H9 (cell line): ENCODE results near the gene CCNJL. TPM values are rescaled to one million over a fixed set of nuclear protein-coding genes. Genes with fewer than 3 reads are reported as not detected.

Experiments used
- DNase-seq: peaks from one replicate; pipeline ENCODE4 v3.0.0-alpha.2; 2017
- H2AFZ ChIP-seq: one replicate; pipeline ENCODE4 v1.6.1; 2013; ENCODE audit warnings: mild to moderate bottlenecking, low read length, control low read depth, moderate library complexity
- H2AK5ac ChIP-seq: 2 replicates; pipeline ENCODE4 v1.6.1; 2013; ENCODE audit warnings: low read length, control low read depth, mixed read lengths; ENCODE audit not compliant: insufficient read length
- H2BK120ac ChIP-seq: one replicate; pipeline ENCODE4 v1.6.1; 2013; ENCODE audit warnings: low read depth, mild to moderate bottlenecking, low read length, control low read depth, inconsistent platforms; ENCODE audit not compliant: poor library complexity, severe bottlenecking
- H2BK12ac ChIP-seq: 2 replicates; pipeline ENCODE4 v1.6.1; 2013; ENCODE audit warnings: low read length, control low read depth, mixed read lengths, low read depth; ENCODE audit not compliant: insufficient read length
- H2BK15ac ChIP-seq: 2 replicates; pipeline ENCODE4 v1.6.1; 2013; ENCODE audit warnings: low read depth, low read length, control low read depth
- H2BK20ac ChIP-seq: one replicate; pipeline ENCODE4 v1.6.1; 2013; ENCODE audit warnings: low read depth, mild to moderate bottlenecking, low read length, control low read depth, inconsistent platforms; ENCODE audit not compliant: poor library complexity, severe bottlenecking
- H2BK5ac ChIP-seq: 2 replicates; pipeline ENCODE4 v1.6.1; 2013; ENCODE audit warnings: low read length, control low read depth, mixed read lengths; ENCODE audit not compliant: insufficient read length
- H3K14ac ChIP-seq: 2 replicates; pipeline ENCODE4 v1.6.1; 2013; ENCODE audit warnings: low read length, control low read depth; ENCODE audit not compliant: insufficient read depth
- H3K18ac ChIP-seq: 2 replicates; pipeline ENCODE4 v1.6.1; 2013; ENCODE audit warnings: low read depth, mild to moderate bottlenecking, mixed read lengths, low read length, control low read depth; ENCODE audit not compliant: insufficient read length
- H3K23ac ChIP-seq: 2 replicates; pipeline ENCODE4 v1.6.1; 2013; ENCODE audit warnings: low read length, control low read depth, mixed read lengths, low read depth; ENCODE audit not compliant: insufficient read length
- H3K23me2 ChIP-seq: 2 replicates; pipeline ENCODE4 v1.6.1; 2013; ENCODE audit warnings: low read depth, mild to moderate bottlenecking, mixed read lengths, low read length, control low read depth; ENCODE audit not compliant: insufficient read length, poor library complexity, severe bottlenecking
- H3K27ac ChIP-seq: 2 replicates; pipeline ENCODE4 v1.5.1; 2013; ENCODE audit warnings: low read length, control low read depth, mixed read lengths, low read depth; ENCODE audit not compliant: insufficient read length
- H3K27me3 ChIP-seq: 2 replicates; pipeline ENCODE4 v1.6.1; 2013; ENCODE audit warnings: low read length, control low read depth, inconsistent platforms; ENCODE audit not compliant: insufficient read depth
- H3K4ac ChIP-seq: 2 replicates; pipeline ENCODE4 v1.6.1; 2013; ENCODE audit warnings: low read depth, mild to moderate bottlenecking, control low read depth, inconsistent platforms, low read length, moderate library complexity
- H3K4me1 ChIP-seq: 2 replicates; pipeline ENCODE4 v1.6.1; 2013; ENCODE audit warnings: low read length, control low read depth, inconsistent platforms; ENCODE audit not compliant: insufficient read depth
- H3K4me2 ChIP-seq: 2 replicates; pipeline ENCODE4 v1.6.1; 2013; ENCODE audit warnings: low read length, control low read depth, mixed read lengths; ENCODE audit not compliant: insufficient read length, insufficient read depth
- H3K56ac ChIP-seq: 2 replicates; pipeline ENCODE4 v1.6.1; 2013; ENCODE audit warnings: low read depth, mild to moderate bottlenecking, mixed read lengths, low read length, control low read depth; ENCODE audit not compliant: insufficient read length
- H3K79me1 ChIP-seq: 2 replicates; pipeline ENCODE4 v1.6.1; 2013; ENCODE audit warnings: low read depth, mild to moderate bottlenecking, moderate library complexity, low read length, control low read depth, inconsistent platforms; ENCODE audit not compliant: insufficient read depth, poor library complexity, severe bottlenecking
- H3K79me2 ChIP-seq: 2 replicates; pipeline ENCODE4 v1.6.1; 2013; ENCODE audit warnings: low read length, control low read depth, inconsistent platforms; ENCODE audit not compliant: insufficient read depth
- H3K9ac ChIP-seq: 2 replicates; pipeline ENCODE4 v1.6.1; 2013; ENCODE audit warnings: low read length, control low read depth, mixed read lengths; ENCODE audit not compliant: insufficient read length; ENCODE audit errors: extremely low read depth
- H3K9me3 ChIP-seq: one replicate; pipeline ENCODE4 v1.6.1; 2013; ENCODE audit warnings: low read depth, low read length, inconsistent platforms; ENCODE audit not compliant: control insufficient read depth
- H3T11ph ChIP-seq: one replicate; pipeline ENCODE4 v1.6.1; 2013; ENCODE audit warnings: mild to moderate bottlenecking, low read length, control low read depth, inconsistent platforms
- H4K20me1 ChIP-seq: one replicate; pipeline ENCODE4 v1.6.1; 2013; ENCODE audit not compliant: control insufficient read depth, insufficient read length, insufficient read depth
- H4K5ac ChIP-seq: 2 replicates; pipeline ENCODE4 v1.6.1; 2013; ENCODE audit warnings: low read depth, mild to moderate bottlenecking, mixed read lengths, low read length, control low read depth; ENCODE audit not compliant: insufficient read length
- H4K8ac ChIP-seq: replicated peaks from 2 replicates; pipeline ENCODE4 v1.6.1; 2013; ENCODE audit warnings: low read length, control low read depth, mixed read lengths, low read depth; ENCODE audit not compliant: insufficient read length
- H4K91ac ChIP-seq: 2 replicates; pipeline ENCODE4 v1.6.1; 2013; ENCODE audit warnings: low read depth, mild to moderate bottlenecking, moderate library complexity, mixed read lengths, low read length, control low read depth; ENCODE audit not compliant: insufficient read length
- H3K27ac Mint-ChIP-seq, 3 experiments: 2 replicates in 2 of 3; 3 replicates in 1 of 3; pipeline ENCODE4 v1.8.0; 2020 to 2021; ENCODE audit warnings: mixed read lengths in 3 of 3, mild to moderate bottlenecking in 1 of 3, moderate library complexity in 1 of 3
- H3K27me3 Mint-ChIP-seq: 2 replicates; pipeline ENCODE4 v1.8.0; 2021; ENCODE audit warnings: low read depth, mild to moderate bottlenecking, moderate library complexity, mixed read lengths
- H3K36me3 Mint-ChIP-seq, 3 experiments: 2 replicates in 2 of 3; 3 replicates in 1 of 3; pipeline ENCODE4 v1.8.0; 2020 to 2021; ENCODE audit warnings: low read depth in 3 of 3, mixed read lengths in 3 of 3; ENCODE audit not compliant: insufficient read depth in 1 of 3
- H3K4me1 Mint-ChIP-seq, 2 experiments: 2 replicates each; pipeline ENCODE4 v1.8.0; 2020; ENCODE audit warnings: mixed read lengths in 2 of 2
- H3K4me3 Mint-ChIP-seq, 2 experiments: 2 replicates in 1 of 2; 3 replicates in 1 of 2; pipeline ENCODE4 v1.8.0; 2020 to 2021; ENCODE audit warnings: mild to moderate bottlenecking in 2 of 2, mixed read lengths in 2 of 2, moderate library complexity in 1 of 2
- H3K9me3 Mint-ChIP-seq, 2 experiments: 2 replicates in 1 of 2; 3 replicates in 1 of 2; pipeline ENCODE4 v1.8.0; 2020; ENCODE audit warnings: mild to moderate bottlenecking in 2 of 2, mixed read lengths in 2 of 2, moderate library complexity in 1 of 2
- WGBS: extraction: QIAGEN DNeasy Blood & Tissue Kit; methylation state at CpG from one replicate; pipeline ENCODE4 v1.1.7; 2013; ENCODE audit warnings: missing lambda C conversion rate, low lambda C conversion rate, mixed read lengths; ENCODE audit not compliant: insufficient read length; ENCODE audit errors: extremely low coverage; 5-methylcytosine and 5-hydroxymethylcytosine counted together
- total RNA-seq: library from RNA; stranded (reverse); gene quantifications from 2 replicates; pipeline ENCODE4 v1.2.1, GENCODE V29; 2021
- TF ChIP-seq, protein P1 (sequence below): fragments of 200-600 bp; sonication (generic); conservative IDR thresholded peaks from 3 replicates; pipeline ENCODE4 v1.8.0; 2021; ENCODE audit warnings: antibody characterized with exemption, mild to moderate bottlenecking

The CCNJL gene
- total RNA-seq, 1 experiment from 2014 or later, result 26.9 TPM

DNA sequence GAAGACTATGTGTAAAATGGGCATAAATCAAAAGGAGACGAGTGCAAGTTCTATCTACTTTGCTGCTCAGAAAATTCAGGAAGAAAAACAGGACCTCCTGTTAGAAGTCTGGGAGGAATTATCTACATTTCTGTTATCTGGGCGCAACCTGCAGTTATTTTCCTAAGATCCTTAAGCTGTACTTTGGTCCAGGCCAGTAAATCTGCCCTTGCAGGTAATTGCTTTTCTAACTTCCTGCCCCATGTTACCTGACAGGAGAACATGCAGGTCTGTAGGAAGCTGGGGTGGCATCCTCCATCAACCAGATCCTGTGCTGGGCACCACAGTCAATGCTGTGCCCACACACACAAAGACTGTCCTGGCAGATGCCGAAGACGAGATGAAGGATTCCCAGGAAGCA is 5.7 kb downstream of the CCNJL start:
- H4K91ac ChIP-seq, result no peak overlapping the region
- no peaks in the 10 kb centered on the region for H3K9me3 ChIP-seq
- no peak overlapping the region for H3K4me2 ChIP-seq
- H3K4me1 Mint-ChIP-seq, result peaks cover 24 to 31% of the 10 kb centered on the region in 2 experiments
- H2BK120ac ChIP-seq, result no peak overlapping the region
- no peak overlapping the region for H2BK15ac ChIP-seq
- no peak overlapping the region for H3K14ac ChIP-seq
- no CpG with 5 or more reads among the region's 4 CpGs for WGBS
- peaks cover 3% of the 10 kb centered on the region for H3K23me2 ChIP-seq
- peaks cover 53 to 54% (median 53%) of the 10 kb centered on the region in 3 experiments; a peak in 6 of 7 replicates for H3K36me3 Mint-ChIP-seq
- peaks cover 4% of the 10 kb centered on the region; the same call in 1 of the 2 replicates for H3K4me1 ChIP-seq
- peaks cover 4% of the 10 kb centered on the region for H3K79me1 ChIP-seq
- no peak overlapping the region for H4K8ac ChIP-seq
- H2AK5ac ChIP-seq, result no peak overlapping the region
- H3K23ac ChIP-seq, result no peak overlapping the region
- TF ChIP-seq, protein P1, sequence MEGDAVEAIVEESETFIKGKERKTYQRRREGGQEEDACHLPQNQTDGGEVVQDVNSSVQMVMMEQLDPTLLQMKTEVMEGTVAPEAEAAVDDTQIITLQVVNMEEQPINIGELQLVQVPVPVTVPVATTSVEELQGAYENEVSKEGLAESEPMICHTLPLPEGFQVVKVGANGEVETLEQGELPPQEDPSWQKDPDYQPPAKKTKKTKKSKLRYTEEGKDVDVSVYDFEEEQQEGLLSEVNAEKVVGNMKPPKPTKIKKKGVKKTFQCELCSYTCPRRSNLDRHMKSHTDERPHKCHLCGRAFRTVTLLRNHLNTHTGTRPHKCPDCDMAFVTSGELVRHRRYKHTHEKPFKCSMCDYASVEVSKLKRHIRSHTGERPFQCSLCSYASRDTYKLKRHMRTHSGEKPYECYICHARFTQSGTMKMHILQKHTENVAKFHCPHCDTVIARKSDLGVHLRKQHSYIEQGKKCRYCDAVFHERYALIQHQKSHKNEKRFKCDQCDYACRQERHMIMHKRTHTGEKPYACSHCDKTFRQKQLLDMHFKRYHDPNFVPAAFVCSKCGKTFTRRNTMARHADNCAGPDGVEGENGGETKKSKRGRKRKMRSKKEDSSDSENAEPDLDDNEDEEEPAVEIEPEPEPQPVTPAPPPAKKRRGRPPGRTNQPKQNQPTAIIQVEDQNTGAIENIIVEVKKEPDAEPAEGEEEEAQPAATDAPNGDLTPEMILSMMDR, result no peak
- H2BK12ac ChIP-seq, result no peak overlapping the region
- no peak overlapping the region for H3K4ac ChIP-seq
- peaks cover 15% of the 10 kb centered on the region for H3K79me2 ChIP-seq
- H3K27me3 Mint-ChIP-seq, result no peaks in the 10 kb centered on the region
- no peak overlapping the region for H2BK20ac ChIP-seq
- no peaks in the 10 kb centered on the region for H3K9me3 Mint-ChIP-seq
- H3K18ac ChIP-seq, result no peak overlapping the region
- no peaks in the 10 kb centered on the region for H3K27me3 ChIP-seq
- no peak overlapping the region for H3K27ac Mint-ChIP-seq
- no peak overlapping the region for H3T11ph ChIP-seq
- DNase-seq, result no peak
- H4K5ac ChIP-seq, result no peak overlapping the region
- no peak overlapping the region for H3K27ac ChIP-seq
- H3K9ac ChIP-seq, result no peak overlapping the region
- no peak overlapping the region for H2AFZ ChIP-seq
- peaks cover 2% of the 10 kb centered on the region for H4K20me1 ChIP-seq
- H3K4me3 Mint-ChIP-seq, result no peak overlapping the region
- H3K56ac ChIP-seq, result no peak overlapping the region
- H2BK5ac ChIP-seq, result no peak overlapping the region
